HepG2 (cell line): Measurements from ENCODE around the gene AMPH.

Source experiments
- CBX2 ChIP-seq, 2 experiments: fragments of 200-600 bp in 1 of 2; sonication (generic); formaldehyde crosslinking in 1 of 2; IDR thresholded peaks; 2 replicates each; pipeline versions ENCODE4 v1.7.0 to v1.8.1; 2018 to 2022; ENCODE audit warnings: low read depth in 2 of 2, low read length in 1 of 2, mild to moderate bottlenecking in 1 of 2, missing genetic modification reagents in 1 of 2
- CREB1 ChIP-seq, 2 experiments: fragments of 450-650 bp in 1 of 2; IDR thresholded peaks; 2 replicates each; pipeline ENCODE4 v1.6.1; 2016 to 2017; ENCODE audit warnings: control low read depth in 1 of 2, mild to moderate bottlenecking in 1 of 2, missing compliant biosample characterization in 1 of 2, missing genetic modification characterization in 1 of 2
- EP300 ChIP-seq, 3 experiments: sonication (generic) in 1 of 3; formaldehyde crosslinking in 1 of 3; IDR thresholded peaks; 2 replicates each; pipeline versions ENCODE4 v1.5.1 to v1.6.1; 2011 to 2020; ENCODE audit warnings: low read depth in 2 of 3, low read length in 2 of 3, borderline replicate concordance in 1 of 3, improper control_type of control experiment in 1 of 3, mild to moderate bottlenecking in 1 of 3, missing genetic modification reagents in 1 of 3, moderate library complexity in 1 of 3
- GATAD1 ChIP-seq: IDR thresholded peaks from 2 replicates; pipeline ENCODE4 v1.6.1; 2016; ENCODE audit warnings: missing genetic modification reagents, missing compliant biosample characterization
- NFE2L1 ChIP-seq: sonication (generic); formaldehyde crosslinking; IDR thresholded peaks from 2 replicates; pipeline ENCODE4 v1.4.0; 2020; ENCODE audit warnings: missing genetic modification reagents, mild to moderate bottlenecking, borderline replicate concordance
- POLR2AphosphoS5 ChIP-seq: IDR thresholded peaks from 2 replicates; pipeline ENCODE4 v1.6.1; 2012; ENCODE audit warnings: low read depth, low read length
- SIN3A ChIP-seq: IDR thresholded peaks from 2 replicates; pipeline ENCODE4 v1.6.1; 2011; ENCODE audit warnings: low read depth, mild to moderate bottlenecking, control low read depth, low read length, borderline replicate concordance
- TP53 ChIP-seq: sonication (generic); formaldehyde crosslinking; conservative IDR thresholded peaks from 2 replicates; pipeline ENCODE4 v1.4.0; 2020; ENCODE audit warnings: missing genetic modification reagents
- TF ChIP-seq, protein P1 (sequence below): sonication (generic); formaldehyde crosslinking; IDR thresholded peaks from 2 replicates; pipeline ENCODE4 v1.5.0; 2020; ENCODE audit warnings: mild to moderate bottlenecking, missing genetic modification reagents, moderate library complexity
- TF ChIP-seq, protein P2 (sequence below): sonication (generic); formaldehyde crosslinking; IDR thresholded peaks from 2 replicates; pipeline ENCODE4 v1.4.0; 2020; ENCODE audit warnings: low read depth, mild to moderate bottlenecking, missing genetic modification reagents
- TF ChIP-seq, protein P3 (sequence below), 2 experiments: sonication (generic) in 1 of 2; formaldehyde crosslinking in 1 of 2; IDR thresholded peaks; 2 replicates each; pipeline versions ENCODE4 v1.5.1 to v1.6.1; 2011 to 2020; ENCODE audit warnings: borderline replicate concordance in 1 of 2, low read depth in 1 of 2, low read length in 1 of 2, mild to moderate bottlenecking in 1 of 2, missing genetic modification reagents in 1 of 2, moderate library complexity in 1 of 2
- TF ChIP-seq, protein P4 (sequence below): IDR thresholded peaks from 2 replicates; pipeline ENCODE4 v1.6.1; 2016

DNA sequence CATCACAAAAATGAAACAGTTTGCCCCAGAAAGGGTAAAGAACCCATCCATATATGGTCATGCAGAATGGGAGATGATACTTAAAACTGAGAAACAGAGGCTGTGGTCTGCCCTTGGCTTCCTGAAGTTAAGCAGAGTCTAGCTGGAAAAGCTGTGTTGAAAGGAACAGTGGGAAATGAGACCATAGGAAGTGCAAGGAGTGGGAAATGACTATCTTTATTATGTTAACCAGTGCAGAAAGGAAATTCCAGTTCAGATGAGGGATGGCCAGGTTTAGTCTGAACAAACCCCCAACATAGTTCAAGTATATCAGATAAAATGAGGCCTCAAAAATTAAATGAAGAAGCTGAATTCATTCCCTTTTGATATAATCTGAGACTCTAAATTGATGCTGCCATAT is 245.5 kb downstream of the AMPH start:
- TF ChIP-seq CBX2 (IDR thresholded peaks at IDR 0.05; ENCODE audit: low read depth, low read length), result no peak
- TF ChIP-seq CBX2 (CRISPR knock-in tag; IDR thresholded peaks at IDR 0.05; ENCODE audit: low read depth), result no peak
- TF ChIP-seq, protein P1, sequence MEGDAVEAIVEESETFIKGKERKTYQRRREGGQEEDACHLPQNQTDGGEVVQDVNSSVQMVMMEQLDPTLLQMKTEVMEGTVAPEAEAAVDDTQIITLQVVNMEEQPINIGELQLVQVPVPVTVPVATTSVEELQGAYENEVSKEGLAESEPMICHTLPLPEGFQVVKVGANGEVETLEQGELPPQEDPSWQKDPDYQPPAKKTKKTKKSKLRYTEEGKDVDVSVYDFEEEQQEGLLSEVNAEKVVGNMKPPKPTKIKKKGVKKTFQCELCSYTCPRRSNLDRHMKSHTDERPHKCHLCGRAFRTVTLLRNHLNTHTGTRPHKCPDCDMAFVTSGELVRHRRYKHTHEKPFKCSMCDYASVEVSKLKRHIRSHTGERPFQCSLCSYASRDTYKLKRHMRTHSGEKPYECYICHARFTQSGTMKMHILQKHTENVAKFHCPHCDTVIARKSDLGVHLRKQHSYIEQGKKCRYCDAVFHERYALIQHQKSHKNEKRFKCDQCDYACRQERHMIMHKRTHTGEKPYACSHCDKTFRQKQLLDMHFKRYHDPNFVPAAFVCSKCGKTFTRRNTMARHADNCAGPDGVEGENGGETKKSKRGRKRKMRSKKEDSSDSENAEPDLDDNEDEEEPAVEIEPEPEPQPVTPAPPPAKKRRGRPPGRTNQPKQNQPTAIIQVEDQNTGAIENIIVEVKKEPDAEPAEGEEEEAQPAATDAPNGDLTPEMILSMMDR (CRISPR knock-in tag), result no peak
- TF ChIP-seq, protein P2, sequence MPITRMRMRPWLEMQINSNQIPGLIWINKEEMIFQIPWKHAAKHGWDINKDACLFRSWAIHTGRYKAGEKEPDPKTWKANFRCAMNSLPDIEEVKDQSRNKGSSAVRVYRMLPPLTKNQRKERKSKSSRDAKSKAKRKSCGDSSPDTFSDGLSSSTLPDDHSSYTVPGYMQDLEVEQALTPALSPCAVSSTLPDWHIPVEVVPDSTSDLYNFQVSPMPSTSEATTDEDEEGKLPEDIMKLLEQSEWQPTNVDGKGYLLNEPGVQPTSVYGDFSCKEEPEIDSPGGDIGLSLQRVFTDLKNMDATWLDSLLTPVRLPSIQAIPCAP, result no peak
- TF ChIP-seq EP300 (IDR thresholded peaks at IDR 0.05; ENCODE audit: low read depth in 2 of 2, low read length in 2 of 2), result no peak
- TF ChIP-seq EP300 (CRISPR knock-in tag; IDR thresholded peaks at IDR 0.05; ENCODE audit: borderline replicate concordance), result no peak
- TF ChIP-seq POLR2AphosphoS5, result no peak
- TF ChIP-seq, protein P3, sequence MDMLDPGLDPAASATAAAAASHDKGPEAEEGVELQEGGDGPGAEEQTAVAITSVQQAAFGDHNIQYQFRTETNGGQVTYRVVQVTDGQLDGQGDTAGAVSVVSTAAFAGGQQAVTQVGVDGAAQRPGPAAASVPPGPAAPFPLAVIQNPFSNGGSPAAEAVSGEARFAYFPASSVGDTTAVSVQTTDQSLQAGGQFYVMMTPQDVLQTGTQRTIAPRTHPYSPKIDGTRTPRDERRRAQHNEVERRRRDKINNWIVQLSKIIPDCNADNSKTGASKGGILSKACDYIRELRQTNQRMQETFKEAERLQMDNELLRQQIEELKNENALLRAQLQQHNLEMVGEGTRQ (IDR thresholded peaks at IDR 0.05; ENCODE audit: low read depth, low read length), result no peak
- TF ChIP-seq, protein P3 (CRISPR knock-in tag; IDR thresholded peaks at IDR 0.05; ENCODE audit: borderline replicate concordance), result no peak
- no peak for TF ChIP-seq TP53 (CRISPR knock-in tag)
- no peak for TF ChIP-seq NFE2L1 (CRISPR knock-in tag)
- no peak for TF ChIP-seq SIN3A
- no peak for TF ChIP-seq GATAD1
- TF ChIP-seq CREB1 (IDR thresholded peaks at IDR 0.05), result no peak
- TF ChIP-seq CREB1 (CRISPR knock-in tag; IDR thresholded peaks at IDR 0.05), result no peak
- TF ChIP-seq, protein P4, sequence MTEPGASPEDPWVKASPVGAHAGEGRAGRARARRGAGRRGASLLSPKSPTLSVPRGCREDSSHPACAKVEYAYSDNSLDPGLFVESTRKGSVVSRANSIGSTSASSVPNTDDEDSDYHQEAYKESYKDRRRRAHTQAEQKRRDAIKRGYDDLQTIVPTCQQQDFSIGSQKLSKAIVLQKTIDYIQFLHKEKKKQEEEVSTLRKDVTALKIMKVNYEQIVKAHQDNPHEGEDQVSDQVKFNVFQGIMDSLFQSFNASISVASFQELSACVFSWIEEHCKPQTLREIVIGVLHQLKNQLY (CRISPR knock-in tag), result no peak
